ENCODE measurements around the gene VAT1. TPM values are rescaled to one million over a fixed set of nuclear protein-coding genes. Genes with fewer than 3 reads are reported as not detected.

VAT1 gene
- total RNA-seq, 2 donors from 2014 or later: 91.5 to 158 TPM

DNA sequence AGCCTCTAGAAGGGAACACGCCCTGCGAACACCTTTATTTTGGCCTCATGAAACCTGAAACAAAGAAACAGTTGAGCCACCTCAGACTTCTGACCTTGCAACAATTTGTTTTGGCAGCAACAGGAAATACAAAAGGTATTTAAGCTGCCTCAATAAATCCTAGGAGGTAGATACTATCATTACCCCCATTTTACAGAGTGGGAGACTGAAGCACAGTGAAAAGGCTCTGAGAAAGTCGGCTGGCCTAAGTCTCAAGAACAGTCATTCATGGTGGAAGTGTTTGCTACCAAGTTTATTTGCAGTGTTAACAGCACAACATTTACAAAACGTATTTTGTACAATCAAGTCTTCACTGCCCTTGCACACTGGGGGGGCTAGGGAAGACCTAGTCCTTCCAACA, 21.8 kb upstream of the VAT1 start:
- Histone ChIP-seq H3K4me1 (ENCODE audit: control insufficient read depth in 1 of 2, low read depth in 2 of 2) (no peaks in the 10 kb centered on the region), H3K27me3 (replicated peaks; ENCODE audit: insufficient read depth) (no peaks in the 10 kb centered on the region), H3K36me3 (no peaks in the 10 kb centered on the region), H3K27ac (no peak overlapping the region), H3K4me3 (no peak overlapping the region), H3K9me3 (no peaks in the 10 kb centered on the region)
- ATAC-seq (ENCODE audit: insufficient number of reproducible peaks, low FRiP score, low read depth) (no peak), DNase-seq (ENCODE audit: low spot score) (no peak)
- TF ChIP-seq, protein P1, sequence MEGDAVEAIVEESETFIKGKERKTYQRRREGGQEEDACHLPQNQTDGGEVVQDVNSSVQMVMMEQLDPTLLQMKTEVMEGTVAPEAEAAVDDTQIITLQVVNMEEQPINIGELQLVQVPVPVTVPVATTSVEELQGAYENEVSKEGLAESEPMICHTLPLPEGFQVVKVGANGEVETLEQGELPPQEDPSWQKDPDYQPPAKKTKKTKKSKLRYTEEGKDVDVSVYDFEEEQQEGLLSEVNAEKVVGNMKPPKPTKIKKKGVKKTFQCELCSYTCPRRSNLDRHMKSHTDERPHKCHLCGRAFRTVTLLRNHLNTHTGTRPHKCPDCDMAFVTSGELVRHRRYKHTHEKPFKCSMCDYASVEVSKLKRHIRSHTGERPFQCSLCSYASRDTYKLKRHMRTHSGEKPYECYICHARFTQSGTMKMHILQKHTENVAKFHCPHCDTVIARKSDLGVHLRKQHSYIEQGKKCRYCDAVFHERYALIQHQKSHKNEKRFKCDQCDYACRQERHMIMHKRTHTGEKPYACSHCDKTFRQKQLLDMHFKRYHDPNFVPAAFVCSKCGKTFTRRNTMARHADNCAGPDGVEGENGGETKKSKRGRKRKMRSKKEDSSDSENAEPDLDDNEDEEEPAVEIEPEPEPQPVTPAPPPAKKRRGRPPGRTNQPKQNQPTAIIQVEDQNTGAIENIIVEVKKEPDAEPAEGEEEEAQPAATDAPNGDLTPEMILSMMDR (IDR thresholded peaks at IDR 0.05): no peak

DNA sequence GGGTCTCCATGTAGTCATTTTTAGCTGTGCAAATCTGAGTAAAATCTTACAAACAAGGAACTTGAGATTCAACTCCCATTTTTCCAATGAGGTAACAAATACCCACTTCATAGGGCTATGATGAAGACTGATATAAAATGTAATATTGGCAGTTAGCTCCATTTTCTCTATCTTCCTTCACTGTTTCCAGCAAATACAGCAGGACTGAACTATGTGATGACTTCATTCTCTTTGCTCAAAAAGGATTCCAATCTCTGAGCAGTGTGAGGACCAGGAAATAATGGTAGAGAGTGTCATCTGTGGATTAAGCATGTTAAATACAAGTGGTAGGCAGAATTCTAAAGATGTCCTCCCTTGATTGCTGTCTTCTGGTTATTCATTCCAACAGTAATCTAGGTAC, 21.1 kb upstream of the VAT1 start:
- TF ChIP-seq, protein P1 (IDR thresholded peaks at IDR 0.05): no peak

DNA sequence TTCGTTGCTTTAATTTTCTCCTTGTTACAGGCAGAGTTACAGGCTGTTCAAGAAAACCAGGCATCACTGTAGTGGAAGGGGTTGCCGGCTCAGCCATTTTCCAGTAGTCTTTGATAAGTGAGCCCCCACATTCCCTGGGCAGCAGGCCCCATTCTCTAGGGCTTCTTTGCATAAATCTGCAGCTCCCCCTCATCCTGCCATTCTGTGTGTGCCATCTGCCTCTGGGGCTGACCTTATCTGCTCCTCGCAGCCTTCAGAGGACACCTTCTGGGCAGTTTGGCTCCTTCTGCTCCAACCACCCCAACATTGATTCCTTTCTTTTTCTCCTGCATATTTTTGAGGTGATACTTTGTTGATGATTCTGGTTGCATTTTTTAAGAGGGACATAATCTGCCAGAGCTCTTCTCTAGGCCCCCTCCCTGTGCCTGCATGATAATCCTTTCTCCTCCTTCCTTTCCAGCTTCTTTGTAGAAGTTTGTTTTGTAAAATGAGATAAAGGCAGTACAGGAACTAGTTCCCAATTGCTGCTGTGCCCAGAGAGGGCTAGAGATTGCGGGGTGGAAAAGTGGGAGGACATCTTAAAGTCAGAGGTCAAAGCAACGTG, 19.9 kb upstream of the VAT1 start:
- no peaks in the 10 kb centered on the region for H3K36me3 ChIP-seq
- H3K9me3 ChIP-seq: no peaks in the 10 kb centered on the region
- no peak overlapping the region for H3K4me3 ChIP-seq
- no peaks in the 10 kb centered on the region for H3K4me1 ChIP-seq (ENCODE audit: control insufficient read depth in 1 of 2, low read depth in 2 of 2)
- DNase-seq (ENCODE audit: low spot score) (no peak), ATAC-seq (ENCODE audit: insufficient number of reproducible peaks, low FRiP score, low read depth) (no peak)
- H3K27me3 ChIP-seq (replicated peaks; ENCODE audit: insufficient read depth): no peaks in the 10 kb centered on the region
- TF ChIP-seq, protein P1 (IDR thresholded peaks at IDR 0.05): no peak
- H3K27ac ChIP-seq: no peak overlapping the region

More for the DNA sequence above, 21.1 kb upstream of the VAT1 start:
- no peak for DNase-seq (ENCODE audit: low spot score)
- Histone ChIP-seq H3K27ac (no peak overlapping the region), H3K36me3 (no peaks in the 10 kb centered on the region), H3K4me1 (ENCODE audit: control insufficient read depth in 1 of 2, low read depth in 2 of 2) (no peaks in the 10 kb centered on the region), H3K27me3 (replicated peaks; ENCODE audit: insufficient read depth) (no peaks in the 10 kb centered on the region), H3K9me3 (no peaks in the 10 kb centered on the region), H3K4me3 (no peak overlapping the region)
- ATAC-seq (ENCODE audit: insufficient number of reproducible peaks, low FRiP score, low read depth): no peak

DNA sequence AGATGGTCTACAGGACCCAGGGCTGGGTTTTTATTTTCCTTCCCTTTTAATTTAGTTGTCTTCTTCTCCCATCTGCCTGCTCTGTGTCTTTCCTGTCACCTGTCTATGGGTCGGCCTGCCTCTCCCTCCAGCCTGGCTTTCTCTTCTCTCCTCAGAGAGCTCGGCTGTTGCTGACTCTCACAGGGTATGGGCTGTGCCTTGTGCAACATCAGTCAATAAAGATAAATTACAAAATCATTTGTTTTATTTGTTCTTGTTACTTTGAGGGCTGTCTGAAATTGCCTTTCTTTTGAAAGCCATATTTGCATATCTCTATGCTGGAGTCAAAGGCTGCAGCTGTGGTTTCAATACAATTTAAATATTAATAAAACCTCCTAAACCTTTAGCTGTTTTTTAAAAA, 18.5 kb upstream of the VAT1 start:
- DNase-seq (ENCODE audit: low spot score): no peak
- TF ChIP-seq, protein P1 (IDR thresholded peaks at IDR 0.05): no peak
- H3K36me3 ChIP-seq: no peaks in the 10 kb centered on the region
- H3K4me3 ChIP-seq: no peak overlapping the region
- H3K4me1 ChIP-seq (ENCODE audit: control insufficient read depth in 1 of 2, low read depth in 2 of 2): no peaks in the 10 kb centered on the region
- no peaks in the 10 kb centered on the region for H3K9me3 ChIP-seq
- ATAC-seq (ENCODE audit: insufficient number of reproducible peaks, low FRiP score, low read depth): no peak
- no peaks in the 10 kb centered on the region for H3K27me3 ChIP-seq (replicated peaks; ENCODE audit: insufficient read depth)
- no peak overlapping the region for H3K27ac ChIP-seq

DNA sequence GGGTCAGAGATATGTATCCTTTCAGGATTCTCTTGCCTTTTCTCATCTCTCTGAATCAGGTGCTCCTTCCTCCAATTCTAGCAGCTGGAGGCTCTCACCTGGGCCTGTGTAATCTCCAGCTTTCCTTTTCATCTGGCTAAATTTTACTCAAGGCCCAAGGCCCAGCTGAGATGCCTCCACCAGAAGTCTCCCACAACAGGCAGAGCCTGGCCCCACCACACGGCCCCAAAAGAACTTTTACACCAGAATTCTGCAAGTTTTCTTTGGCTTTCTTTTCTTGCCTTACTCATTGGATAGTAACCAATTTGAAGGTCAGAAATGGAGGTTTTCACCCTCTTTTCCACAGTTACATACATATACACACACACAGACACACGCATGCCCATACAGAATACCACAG, 17.5 kb upstream of the VAT1 start:
- Histone ChIP-seq H3K9me3 (no peaks in the 10 kb centered on the region), H3K4me3 (no peak overlapping the region), H3K4me1 (ENCODE audit: control insufficient read depth in 1 of 2, low read depth in 2 of 2) (no peaks in the 10 kb centered on the region), H3K27me3 (replicated peaks; ENCODE audit: insufficient read depth) (no peaks in the 10 kb centered on the region), H3K27ac (no peak overlapping the region), H3K36me3 (no peaks in the 10 kb centered on the region)
- DNase-seq (ENCODE audit: low spot score) (no peak), ATAC-seq (ENCODE audit: insufficient number of reproducible peaks, low FRiP score, low read depth) (no peak)
- TF ChIP-seq, protein P1 (IDR thresholded peaks at IDR 0.05): no peak

All from thoracic aorta (tissue), 2 donors.